ENCODE results near the gene MAOA. TPM values are rescaled to one million over a fixed set of nuclear protein-coding genes. Genes with fewer than 3 reads are reported as not detected.
A peak's percentile ranks its signal among the peaks of the same experiment; 100 is the strongest.

MAOA gene
- total RNA-seq, 1 donor from 2014 or later = 1.8 TPM

DNA sequence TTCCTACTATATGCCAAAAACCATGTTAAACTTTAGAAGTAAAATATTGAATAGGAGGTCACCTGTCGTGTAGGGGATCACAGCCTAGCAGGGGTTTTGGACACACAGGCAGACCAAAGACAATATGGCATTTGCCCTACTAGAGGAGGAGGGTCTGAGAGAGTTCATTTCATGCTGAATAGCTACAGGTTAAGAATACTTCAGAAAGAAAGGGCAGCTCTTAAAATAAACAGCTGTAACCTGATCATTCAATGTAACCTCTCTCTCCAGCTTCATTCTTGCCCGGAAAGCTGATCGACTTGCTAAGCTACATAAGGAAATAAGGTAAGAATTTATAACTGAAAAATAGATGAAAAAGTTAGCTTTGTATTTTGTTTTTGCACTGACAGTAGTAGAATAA lies 79.9 kb downstream of the MAOA start:
- FAIRE-seq (peak; percentile 5), DNase-seq (ENCODE audit: low read depth) (no peak)
- H3K4me3 ChIP-seq (ENCODE audit: insufficient read depth, low read depth, low read length) = no peak overlapping the region
- Mint-ChIP-seq H3K27me3 (ENCODE audit: low read depth, unreplicated experiment) (no peaks in the 10 kb centered on the region), H3K4me1 (ENCODE audit: low read depth, unreplicated experiment) (no peaks in the 10 kb centered on the region), H3K36me3 (ENCODE audit: low read depth, unreplicated experiment) (no peaks in the 10 kb centered on the region), H3K9me3 (ENCODE audit: unreplicated experiment) (no peaks in the 10 kb centered on the region), H3K27ac (ENCODE audit: unreplicated experiment) (no peak overlapping the region), H3K4me3 (ENCODE audit: unreplicated experiment) (no peak overlapping the region)
- no peaks in the 10 kb centered on the region for H3K79me2 ChIP-seq (ENCODE audit: insufficient read depth, low read length)
- no peak overlapping the region for H2AFZ ChIP-seq (ENCODE audit: low read depth, low read length)
- H3K4me1 ChIP-seq (ENCODE audit: insufficient read depth, low read length) = no peaks in the 10 kb centered on the region
- TF ChIP-seq, protein P1, sequence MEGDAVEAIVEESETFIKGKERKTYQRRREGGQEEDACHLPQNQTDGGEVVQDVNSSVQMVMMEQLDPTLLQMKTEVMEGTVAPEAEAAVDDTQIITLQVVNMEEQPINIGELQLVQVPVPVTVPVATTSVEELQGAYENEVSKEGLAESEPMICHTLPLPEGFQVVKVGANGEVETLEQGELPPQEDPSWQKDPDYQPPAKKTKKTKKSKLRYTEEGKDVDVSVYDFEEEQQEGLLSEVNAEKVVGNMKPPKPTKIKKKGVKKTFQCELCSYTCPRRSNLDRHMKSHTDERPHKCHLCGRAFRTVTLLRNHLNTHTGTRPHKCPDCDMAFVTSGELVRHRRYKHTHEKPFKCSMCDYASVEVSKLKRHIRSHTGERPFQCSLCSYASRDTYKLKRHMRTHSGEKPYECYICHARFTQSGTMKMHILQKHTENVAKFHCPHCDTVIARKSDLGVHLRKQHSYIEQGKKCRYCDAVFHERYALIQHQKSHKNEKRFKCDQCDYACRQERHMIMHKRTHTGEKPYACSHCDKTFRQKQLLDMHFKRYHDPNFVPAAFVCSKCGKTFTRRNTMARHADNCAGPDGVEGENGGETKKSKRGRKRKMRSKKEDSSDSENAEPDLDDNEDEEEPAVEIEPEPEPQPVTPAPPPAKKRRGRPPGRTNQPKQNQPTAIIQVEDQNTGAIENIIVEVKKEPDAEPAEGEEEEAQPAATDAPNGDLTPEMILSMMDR (IDR thresholded peaks at IDR 0.05; ENCODE audit: insufficient read depth, low read depth, low read length) = no peak
- no peak for TF ChIP-seq EZH2 (IDR thresholded peaks at IDR 0.05; ENCODE audit: insufficient read depth, low read length)
- no peaks in the 10 kb centered on the region for H3K36me3 ChIP-seq (ENCODE audit: insufficient read depth, low read length)
- H4K20me1 ChIP-seq (ENCODE audit: insufficient read depth, low read length) = no peaks in the 10 kb centered on the region
- no peaks in the 10 kb centered on the region for H3K9me3 ChIP-seq (ENCODE audit: insufficient read depth, low read depth, low read length)
- no peak overlapping the region for H3K27ac ChIP-seq (ENCODE audit: low read depth, low read length)
- H3K9ac ChIP-seq (ENCODE audit: low read length) = no peak overlapping the region
- H3K4me2 ChIP-seq (ENCODE audit: low read length) = no peak overlapping the region
- no peaks in the 10 kb centered on the region for H3K27me3 ChIP-seq (ENCODE audit: insufficient read depth, low read length)

DNA sequence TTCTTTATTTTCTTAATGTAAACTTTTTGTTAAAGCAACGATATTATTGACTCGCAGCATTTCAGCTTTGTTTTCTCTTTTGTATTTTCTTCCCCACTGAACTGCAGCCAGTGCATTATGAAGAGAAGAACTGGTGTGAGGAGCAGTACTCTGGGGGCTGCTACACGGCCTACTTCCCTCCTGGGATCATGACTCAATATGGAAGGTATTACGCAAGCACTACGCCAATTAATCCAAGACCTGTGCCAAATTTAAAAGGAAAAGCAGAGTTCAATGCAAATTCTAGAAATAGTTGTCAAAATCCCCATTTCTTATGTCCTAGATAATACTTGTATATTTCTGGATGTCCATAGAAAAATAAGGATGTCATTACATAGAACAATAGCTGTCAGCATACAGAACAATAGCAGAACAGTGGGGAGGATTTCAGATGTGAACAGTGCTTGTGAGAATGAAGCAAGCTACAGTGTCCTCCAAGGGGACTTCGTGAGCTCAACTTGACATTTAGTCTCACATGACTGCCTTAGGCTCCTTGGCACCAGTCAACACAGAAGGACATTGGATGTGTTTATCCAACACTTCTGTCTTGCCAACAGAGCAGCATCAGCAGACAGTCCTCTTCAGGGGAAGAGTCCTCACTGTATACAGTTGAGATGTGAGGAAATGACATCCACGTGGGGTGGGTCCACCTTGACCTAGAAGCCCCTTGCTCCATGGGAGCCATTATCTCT lies 85.9 kb downstream of the MAOA start:
- H4K20me1 ChIP-seq (ENCODE audit: insufficient read depth, low read length) = no peaks in the 10 kb centered on the region
- no peaks in the 10 kb centered on the region for H3K36me3 ChIP-seq (ENCODE audit: insufficient read depth, low read length)
- no peak overlapping the region for H3K9ac ChIP-seq (ENCODE audit: low read length)
- no peak overlapping the region for H3K27ac ChIP-seq (ENCODE audit: low read depth, low read length)
- FAIRE-seq (peak; percentile 54), DNase-seq (ENCODE audit: low read depth) (peak; percentile 25)
- no peak overlapping the region for H2AFZ ChIP-seq (ENCODE audit: low read depth, low read length)
- no peaks in the 10 kb centered on the region for H3K4me1 Mint-ChIP-seq (ENCODE audit: low read depth, unreplicated experiment)
- TF ChIP-seq, protein P1 (IDR thresholded peaks at IDR 0.05; ENCODE audit: insufficient read depth, low read depth, low read length) = no peak
- TF ChIP-seq EZH2 (IDR thresholded peaks at IDR 0.05; ENCODE audit: insufficient read depth, low read length) = no peak
- no peaks in the 10 kb centered on the region for H3K27me3 ChIP-seq (ENCODE audit: insufficient read depth, low read length)
- H3K4me2 ChIP-seq (ENCODE audit: low read length) = no peak overlapping the region
- no peak overlapping the region for H3K4me3 Mint-ChIP-seq (ENCODE audit: unreplicated experiment)
- H3K4me3 ChIP-seq (ENCODE audit: insufficient read depth, low read depth, low read length) = no peak overlapping the region
- H3K36me3 Mint-ChIP-seq (ENCODE audit: low read depth, unreplicated experiment) = no peaks in the 10 kb centered on the region
- no peaks in the 10 kb centered on the region for H3K79me2 ChIP-seq (ENCODE audit: insufficient read depth, low read length)
- no peaks in the 10 kb centered on the region for H3K4me1 ChIP-seq (ENCODE audit: insufficient read depth, low read length)
- H3K9me3 ChIP-seq (ENCODE audit: insufficient read depth, low read depth, low read length) = no peaks in the 10 kb centered on the region
- H3K9me3 Mint-ChIP-seq (ENCODE audit: unreplicated experiment) = no peaks in the 10 kb centered on the region
- H3K27me3 Mint-ChIP-seq (ENCODE audit: low read depth, unreplicated experiment) = no peaks in the 10 kb centered on the region
- no peak overlapping the region for H3K27ac Mint-ChIP-seq (ENCODE audit: unreplicated experiment)

DNA sequence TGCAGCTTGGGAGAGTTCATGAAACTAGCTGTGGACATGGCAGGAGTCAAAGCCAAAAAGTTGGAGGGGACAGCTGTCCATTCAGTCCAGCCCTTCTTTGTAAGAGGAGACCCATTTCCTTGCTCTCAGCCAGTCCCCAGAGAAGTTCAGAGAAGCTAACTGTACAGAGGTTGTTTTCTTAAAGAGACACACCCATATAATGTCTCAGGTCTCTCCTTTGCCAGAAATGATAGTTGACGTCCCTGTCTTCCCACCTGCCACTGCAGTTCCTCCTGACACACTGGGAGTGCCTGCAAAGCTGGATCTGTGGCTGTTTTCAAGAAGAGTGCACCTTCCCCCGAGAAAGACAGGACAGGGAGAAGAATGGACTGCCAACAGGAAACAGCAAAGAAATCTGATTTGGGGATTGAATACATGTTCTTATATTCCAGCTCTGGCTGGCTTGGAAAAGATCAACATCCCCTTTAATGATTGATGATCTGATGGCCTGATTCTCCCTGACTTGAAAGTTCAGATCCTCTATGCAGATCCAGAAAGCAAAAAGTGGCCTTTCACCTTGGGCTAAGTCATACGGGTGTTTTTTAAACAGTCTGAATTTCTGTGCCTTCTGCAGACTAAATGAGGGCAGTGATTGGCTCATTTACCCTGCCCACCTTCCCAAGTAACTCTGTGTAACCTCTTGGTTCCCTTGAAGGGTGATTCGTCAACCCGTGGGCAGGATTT lies 87.2 kb downstream of the MAOA start:
- no peak overlapping the region for H2AFZ ChIP-seq (ENCODE audit: low read depth, low read length)
- H3K27me3 ChIP-seq (ENCODE audit: insufficient read depth, low read length) = no peaks in the 10 kb centered on the region
- FAIRE-seq = peak; percentile 93
- no peaks in the 10 kb centered on the region for H3K4me1 ChIP-seq (ENCODE audit: insufficient read depth, low read length)
- TF ChIP-seq, protein P1 (IDR thresholded peaks at IDR 0.05; ENCODE audit: insufficient read depth, low read depth, low read length) = no peak
- no peak for TF ChIP-seq EZH2 (IDR thresholded peaks at IDR 0.05; ENCODE audit: insufficient read depth, low read length)
- no peaks in the 10 kb centered on the region for H3K4me1 Mint-ChIP-seq (ENCODE audit: low read depth, unreplicated experiment)
- H3K4me3 Mint-ChIP-seq (ENCODE audit: unreplicated experiment) = no peak overlapping the region
- H3K36me3 Mint-ChIP-seq (ENCODE audit: low read depth, unreplicated experiment) = no peaks in the 10 kb centered on the region
- H3K27me3 Mint-ChIP-seq (ENCODE audit: low read depth, unreplicated experiment) = no peaks in the 10 kb centered on the region
- H3K36me3 ChIP-seq (ENCODE audit: insufficient read depth, low read length) = no peaks in the 10 kb centered on the region
- H3K27ac Mint-ChIP-seq (ENCODE audit: unreplicated experiment) = no peak overlapping the region
- no peaks in the 10 kb centered on the region for H3K9me3 ChIP-seq (ENCODE audit: insufficient read depth, low read depth, low read length)
- H3K9ac ChIP-seq (ENCODE audit: low read length) = no peak overlapping the region
- H3K79me2 ChIP-seq (ENCODE audit: insufficient read depth, low read length) = no peaks in the 10 kb centered on the region
- no peaks in the 10 kb centered on the region for H4K20me1 ChIP-seq (ENCODE audit: insufficient read depth, low read length)
- H3K9me3 Mint-ChIP-seq (ENCODE audit: unreplicated experiment) = no peaks in the 10 kb centered on the region
- no peak overlapping the region for H3K4me2 ChIP-seq (ENCODE audit: low read length)
- H3K27ac ChIP-seq (ENCODE audit: low read depth, low read length) = no peak overlapping the region
- no peak overlapping the region for H3K4me3 ChIP-seq (ENCODE audit: insufficient read depth, low read depth, low read length)
- no peak for DNase-seq (ENCODE audit: low read depth)
